HepG2 (cell line): Measurements from ENCODE around the gene HSD11B1. TPM values are rescaled to one million over a fixed set of nuclear protein-coding genes. Genes with fewer than 3 reads are reported as not detected.

Experiments
- ATAC-seq: fragments of 200-7000 bp; cut with Tn5 transposase; 3 replicates; pipeline ENCODE4 v1.9.1; 2020; ENCODE audit warnings: mild to moderate bottlenecking, moderate library complexity
- BruUV-seq: library from RNA; stranded (reverse); fragments of 400-500 nt; replicated peaks from 2 replicates; lab custom pipeline; 2021; lab: Mats Ljungman, UMichigan
- CTCF ChIA-PET: fragments of 300-600 bp; formaldehyde crosslinking; extraction: SDS; loops from one replicate; lab custom pipeline; 2021; ENCODE audit warnings: low total read pairs, inconsistent platforms, low intra/inter-chr PET ratio; lab: Yijun Ruan, JAX
- POLR2A ChIA-PET: fragments of 350-600 bp; sonication (Branson Sonifier 250); formaldehyde crosslinking; loops from one replicate; lab custom pipeline; 2020; ENCODE audit warnings: antibody characterized with exemption, inconsistent platforms; lab: Yijun Ruan, JAX
- DNase-seq: peaks from one replicate; pipeline ENCODE4 v3.0.0-alpha.2; 2015; ENCODE audit warnings: low spot score
- FAIRE-seq: peaks from 3 replicates; lab custom pipeline; 2011; peaks lifted over from hg19 to GRCh38; lab: Jason Lieb, UNC
- H2AFZ ChIP-seq: one replicate; pipeline ENCODE4 v1.6.1; 2011; ENCODE audit warnings: low read length, inconsistent platforms
- H3K27ac ChIP-seq: fragments of 300-600 bp; 3 replicates; pipeline ENCODE4 v1.8.0; 2011; ENCODE audit warnings: mixed run types, mild to moderate bottlenecking, mixed read lengths, low read length, inconsistent platforms; ENCODE audit not compliant: insufficient read depth; ENCODE audit errors: extremely low read length
- H3K27me3 ChIP-seq, 2 experiments: fragments of 200-600 bp in 1 of 2; 2 replicates in 1 of 2; 3 replicates in 1 of 2; pipeline versions ENCODE4 v1.6.0 to v1.8.0; 2011; ENCODE audit warnings: low read length in 2 of 2, mild to moderate bottlenecking in 2 of 2, moderate library complexity in 2 of 2, inconsistent platforms in 1 of 2; ENCODE audit not compliant: insufficient read depth in 2 of 2, control insufficient read depth in 1 of 2
- H3K36me3 ChIP-seq, 2 experiments: fragments of 200-600 bp in 1 of 2; replicated peaks in 1 of 2; 2 replicates in 1 of 2; 3 replicates in 1 of 2; pipeline versions ENCODE4 v1.5.1 to v1.8.0; 2011; ENCODE audit warnings: low read length in 2 of 2, inconsistent platforms in 1 of 2; ENCODE audit not compliant: insufficient read depth in 2 of 2, control insufficient read depth in 1 of 2
- H3K4me1 ChIP-seq: 2 replicates; pipeline ENCODE4 v1.5.1; 2012; ENCODE audit warnings: low read length, inconsistent platforms; ENCODE audit not compliant: insufficient read depth
- H3K4me2 ChIP-seq: 2 replicates; pipeline ENCODE4 v1.6.0; 2011; ENCODE audit warnings: low read depth, low read length, inconsistent platforms
- H3K4me3 ChIP-seq, 3 experiments: fragments of 200-600 bp in 1 of 3; sonication (generic), shearing (Covaris generic) in 1 of 3; replicated peaks in 1 of 3; 2 replicates each; pipeline ENCODE4 v1.5.1; 2011 to 2016; ENCODE audit warnings: low read length in 3 of 3, inconsistent platforms in 2 of 3, low read depth in 2 of 3, mild to moderate bottlenecking in 2 of 3, control low read depth in 1 of 3, mixed read lengths in 1 of 3; ENCODE audit not compliant: insufficient read depth in 1 of 3
- H3K79me2 ChIP-seq: one replicate; pipeline ENCODE4 v1.6.1; 2011; ENCODE audit warnings: low read length, inconsistent platforms; ENCODE audit not compliant: insufficient read depth
- H3K9ac ChIP-seq: 2 replicates; pipeline ENCODE4 v1.6.0; 2011; ENCODE audit warnings: mild to moderate bottlenecking, low read depth, low read length, inconsistent platforms; ENCODE audit not compliant: insufficient read depth
- H3K9me3 ChIP-seq: 2 replicates; pipeline ENCODE4 v1.5.1; 2012; ENCODE audit warnings: mild to moderate bottlenecking, low read length
- H4K20me1 ChIP-seq: 2 replicates; pipeline ENCODE4 v1.6.0; 2011; ENCODE audit warnings: inconsistent platforms, mild to moderate bottlenecking, low read length, moderate library complexity; ENCODE audit not compliant: insufficient read depth
- ATF7-NPFF ChIP-seq: sonication (generic); formaldehyde crosslinking; IDR thresholded peaks from 2 replicates; pipeline ENCODE4 v1.8.1; 2023; ENCODE audit warnings: mild to moderate bottlenecking, low read depth, missing genetic modification reagents, moderate library complexity
- CREB1 ChIP-seq, 2 experiments: fragments of 450-650 bp in 1 of 2; IDR thresholded peaks; 2 replicates each; pipeline ENCODE4 v1.6.1; 2016 to 2017; ENCODE audit warnings: control low read depth in 1 of 2, mild to moderate bottlenecking in 1 of 2, missing compliant biosample characterization in 1 of 2, missing genetic modification characterization in 1 of 2
- GMEB1 ChIP-seq: sonication (generic); formaldehyde crosslinking; IDR thresholded peaks from 2 replicates; pipeline ENCODE4 v1.5.1; 2020; ENCODE audit warnings: missing genetic modification reagents, mild to moderate bottlenecking, borderline replicate concordance
- HMGXB3 ChIP-seq: sonication (generic); formaldehyde crosslinking; IDR thresholded peaks from 2 replicates; pipeline ENCODE4 v1.4.0; 2020; ENCODE audit warnings: missing genetic modification reagents, borderline replicate concordance
- KMT2A ChIP-seq: sonication (generic); formaldehyde crosslinking; IDR thresholded peaks from 2 replicates; pipeline ENCODE4 v1.4.0; 2020; ENCODE audit warnings: missing genetic modification reagents
- MZF1 ChIP-seq: sonication (generic); formaldehyde crosslinking; IDR thresholded peaks from 2 replicates; pipeline ENCODE4 v1.8.1; 2023; ENCODE audit warnings: mild to moderate bottlenecking, missing genetic modification reagents, borderline replicate concordance
- PHB2 ChIP-seq: fragments of 450-650 bp; IDR thresholded peaks from 2 replicates; pipeline ENCODE4 v1.6.1; 2018; ENCODE audit not compliant: partially characterized antibody
- PHF20 ChIP-seq: sonication (generic); formaldehyde crosslinking; IDR thresholded peaks from 2 replicates; pipeline ENCODE4 v1.5.0; 2020; ENCODE audit warnings: mild to moderate bottlenecking, missing genetic modification reagents
- SNAPC4 ChIP-seq: sonication (generic); formaldehyde crosslinking; IDR thresholded peaks from 2 replicates; pipeline ENCODE4 v1.4.0; 2020; ENCODE audit warnings: mild to moderate bottlenecking, missing genetic modification reagents
- TBX2 ChIP-seq: sonication (generic); formaldehyde crosslinking; IDR thresholded peaks from 2 replicates; pipeline ENCODE4 v1.5.0; 2020; ENCODE audit warnings: missing genetic modification reagents, mild to moderate bottlenecking, borderline replicate concordance
- ZNF180 ChIP-seq: sonication (generic); formaldehyde crosslinking; IDR thresholded peaks from 2 replicates; pipeline ENCODE4 v1.4.0; 2020; ENCODE audit warnings: low read depth, missing genetic modification reagents, borderline replicate concordance
- ZNF232 ChIP-seq: sonication (generic); formaldehyde crosslinking; IDR thresholded peaks from 2 replicates; pipeline ENCODE4 v1.4.0; 2020; ENCODE audit warnings: missing genetic modification reagents, borderline replicate concordance
- WGBS: methylation state at CpG from one replicate; pipeline ENCODE4 v1.1.6; 2017; ENCODE audit warnings: low lambda C conversion rate; 5-methylcytosine and 5-hydroxymethylcytosine counted together
- in situ Hi-C: cut with HindIII; loops from 2 replicates; pipeline ENCODE4 v1.10.0; 2017; ENCODE audit warnings: low pct_unique_long_range_greater_than_20kb; ENCODE audit not compliant: extremely low pct_ligation_motif_present
- intact Hi-C: fragments of 100-400 bp; cut with micrococcal nuclease; formaldehyde crosslinking; loops from one replicate; pipeline ENCODE4 v1.10.0; 2022; ENCODE audit not compliant: unreplicated experiment
- polyA plus RNA-seq, 8 experiments: library from polyadenylated mRNA; depleted of rRNA in 3 of 8; stranded (reverse) in 7 of 8; unstranded in 1 of 8; fragments of >200 nt; fragmentation: Illumina TruSeq in 4 of 8; extraction: Trizol in 4 of 8; gene quantifications; 2 replicates each; pipeline versions ENCODE4 v1.2.1 to v1.2.3, GENCODE V29; 2011 to 2016; ENCODE audit warnings: low read depth in 4 of 8, missing spikeins in 1 of 8, mixed read lengths in 1 of 8; ENCODE audit not compliant: insufficient read depth in 1 of 8
- total RNA-seq, 5 experiments: library from RNA; depleted of rRNA; stranded (reverse); fragments of >200 nt; fragmentation: Illumina TruSeq; extraction: Trizol; gene quantifications; 2 replicates each; pipeline ENCODE4 v1.2.3, GENCODE V29; 2016; ENCODE audit warnings: low read depth in 1 of 5

Gene HSD11B1
- total and polyA plus RNA-seq, 2 of the 13 experiments (the other 11 are each of a cell fraction or from before 2014, with no cell fraction given) = not detected

GRCh38 chr1:209678981-209679539, 25.6 kb upstream of the HSD11B1 start:
- no peak overlapping the region for H2AFZ ChIP-seq
- H3K4me1 ChIP-seq = peaks cover 18% of the 10 kb centered on the region
- H3K4me2 ChIP-seq = no peak overlapping the region
- no peaks in the 10 kb centered on the region for H3K9me3 ChIP-seq
- WGBS = 52% methylated on average over 4 of the region's 4 CpGs
- no peaks in the 10 kb centered on the region for H4K20me1 ChIP-seq
- H3K27ac ChIP-seq = no peak overlapping the region
- peaks cover 9 to 36% of the 10 kb centered on the region in 2 experiments; a peak in 3 of 5 replicates for H3K27me3 ChIP-seq
- ATAC-seq (no peak), DNase-seq (no peak), FAIRE-seq (no peak)
- ChIA-PET POLR2A (no interaction called here), CTCF (no interaction called here)
- no peak overlapping the region for H3K9ac ChIP-seq
- intact Hi-C loops (no loop called here), in situ Hi-C loops (no loop called here)
- H3K4me3 ChIP-seq = no peak overlapping the region
- no TSS peak for BruUV-seq
- H3K79me2 ChIP-seq = no peaks in the 10 kb centered on the region
- no peaks in the 10 kb centered on the region for H3K36me3 ChIP-seq
- TF ChIP-seq HMGXB3 (CRISPR knock-in tag) = no peak
- TF ChIP-seq CREB1 (IDR thresholded peaks at IDR 0.05) = no peak
- no peak for TF ChIP-seq CREB1 (CRISPR knock-in tag; IDR thresholded peaks at IDR 0.05)
- TF ChIP-seq PHB2 = no peak
- TF ChIP-seq PHF20 (CRISPR knock-in tag) = no peak
- TF ChIP-seq GMEB1 = no peak
- TF ChIP-seq ATF7-NPFF (CRISPR knock-in tag) = no peak
- TF ChIP-seq TBX2 (CRISPR knock-in tag) = no peak
- no peak for TF ChIP-seq ZNF232 (CRISPR knock-in tag)
- no peak for TF ChIP-seq KMT2A (CRISPR knock-in tag)
- no peak for TF ChIP-seq SNAPC4 (CRISPR knock-in tag)
- no peak for TF ChIP-seq ZNF180 (CRISPR knock-in tag)
- no peak for TF ChIP-seq MZF1 (CRISPR knock-in tag)
